ENCODE measurements around the gene NGB. TPM values are rescaled to one million over a fixed set of nuclear protein-coding genes. Genes with fewer than 3 reads are reported as not detected.

Gene NGB
- total RNA-seq, 1 donor from 2014 or later = not detected

DNA sequence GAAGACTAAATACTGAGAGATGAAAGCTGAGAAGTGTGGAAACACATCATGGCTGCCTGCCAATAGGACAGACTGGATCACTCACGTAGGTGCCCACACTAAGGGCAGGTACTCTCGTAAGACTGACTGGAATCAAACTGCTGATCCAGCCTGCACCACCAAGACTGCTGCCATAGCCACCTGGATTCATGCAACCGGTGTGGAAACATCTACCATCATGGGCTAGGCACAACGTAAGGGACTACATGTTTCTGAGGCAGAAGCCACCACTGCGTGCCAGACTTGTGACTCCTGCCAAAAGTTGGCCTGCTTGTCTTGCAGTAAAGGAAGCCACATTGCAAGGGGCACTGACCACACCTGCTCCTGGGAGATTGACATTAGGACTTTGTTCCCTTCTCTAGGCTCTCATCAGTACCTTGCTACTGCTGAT is 45.9 kb upstream of the NGB start:
- Mint-ChIP-seq H3K9me3 (ENCODE audit: low read depth) (no peaks in the 10 kb centered on the region), H3K36me3 (ENCODE audit: low read depth) (no peaks in the 10 kb centered on the region), H3K27me3 (ENCODE audit: low read depth) (no peaks in the 10 kb centered on the region), H3K4me1 (ENCODE audit: low read depth) (peaks cover 61% of the 10 kb centered on the region), H3K4me3 (ENCODE audit: unreplicated experiment) (no peak overlapping the region), H3K27ac (ENCODE audit: unreplicated experiment) (peak overlapping the region; percentile 41)
- no peak for DNase-seq (ENCODE audit: low spot score)
- TF ChIP-seq, protein P1, sequence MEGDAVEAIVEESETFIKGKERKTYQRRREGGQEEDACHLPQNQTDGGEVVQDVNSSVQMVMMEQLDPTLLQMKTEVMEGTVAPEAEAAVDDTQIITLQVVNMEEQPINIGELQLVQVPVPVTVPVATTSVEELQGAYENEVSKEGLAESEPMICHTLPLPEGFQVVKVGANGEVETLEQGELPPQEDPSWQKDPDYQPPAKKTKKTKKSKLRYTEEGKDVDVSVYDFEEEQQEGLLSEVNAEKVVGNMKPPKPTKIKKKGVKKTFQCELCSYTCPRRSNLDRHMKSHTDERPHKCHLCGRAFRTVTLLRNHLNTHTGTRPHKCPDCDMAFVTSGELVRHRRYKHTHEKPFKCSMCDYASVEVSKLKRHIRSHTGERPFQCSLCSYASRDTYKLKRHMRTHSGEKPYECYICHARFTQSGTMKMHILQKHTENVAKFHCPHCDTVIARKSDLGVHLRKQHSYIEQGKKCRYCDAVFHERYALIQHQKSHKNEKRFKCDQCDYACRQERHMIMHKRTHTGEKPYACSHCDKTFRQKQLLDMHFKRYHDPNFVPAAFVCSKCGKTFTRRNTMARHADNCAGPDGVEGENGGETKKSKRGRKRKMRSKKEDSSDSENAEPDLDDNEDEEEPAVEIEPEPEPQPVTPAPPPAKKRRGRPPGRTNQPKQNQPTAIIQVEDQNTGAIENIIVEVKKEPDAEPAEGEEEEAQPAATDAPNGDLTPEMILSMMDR (IDR thresholded peaks at IDR 0.05) = no peak

- H3K36me3 Mint-ChIP-seq (ENCODE audit: low read depth) = no peaks in the 10 kb centered on the region
- no peaks in the 10 kb centered on the region for H3K27me3 Mint-ChIP-seq (ENCODE audit: low read depth)
- TF ChIP-seq, protein P1 (IDR thresholded peaks at IDR 0.05) = peak; percentile 34
- peaks cover 59% of the 10 kb centered on the region for H3K4me1 Mint-ChIP-seq (ENCODE audit: low read depth)
- no peaks in the 10 kb centered on the region for H3K9me3 Mint-ChIP-seq (ENCODE audit: low read depth)
- DNase-seq (ENCODE audit: low spot score) = no peak
- H3K4me3 Mint-ChIP-seq (ENCODE audit: unreplicated experiment) = no peak overlapping the region
- H3K27ac Mint-ChIP-seq (ENCODE audit: unreplicated experiment) = peak overlapping the region; percentile 49
Observed at GRCh38 chr14:77316195-77316505, 45.1 kb upstream of the NGB start.

GRCh38 chr14:77314539-77315457 is 43.8 kb upstream of the NGB start:
- H3K9me3 Mint-ChIP-seq (ENCODE audit: low read depth) = no peaks in the 10 kb centered on the region
- H3K4me3 Mint-ChIP-seq (ENCODE audit: unreplicated experiment) = no peak overlapping the region
- no peaks in the 10 kb centered on the region for H3K27me3 Mint-ChIP-seq (ENCODE audit: low read depth)
- TF ChIP-seq, protein P1 (IDR thresholded peaks at IDR 0.05) = no peak
- peak overlapping the region; percentile 66 for H3K27ac Mint-ChIP-seq (ENCODE audit: unreplicated experiment)
- no peak for DNase-seq (ENCODE audit: low spot score)
- no peaks in the 10 kb centered on the region for H3K36me3 Mint-ChIP-seq (ENCODE audit: low read depth)
- peaks cover 54% of the 10 kb centered on the region for H3K4me1 Mint-ChIP-seq (ENCODE audit: low read depth)

GRCh38 chr14:77314043-77314442 is 43.0 kb upstream of the NGB start:
- DNase-seq (ENCODE audit: low spot score) = no peak
- Mint-ChIP-seq H3K4me3 (ENCODE audit: unreplicated experiment) (no peak overlapping the region), H3K9me3 (ENCODE audit: low read depth) (no peaks in the 10 kb centered on the region), H3K27ac (ENCODE audit: unreplicated experiment) (peak overlapping the region; percentile 79), H3K27me3 (ENCODE audit: low read depth) (no peaks in the 10 kb centered on the region), H3K4me1 (ENCODE audit: low read depth) (peaks cover 49% of the 10 kb centered on the region), H3K36me3 (ENCODE audit: low read depth) (no peaks in the 10 kb centered on the region)
- TF ChIP-seq, protein P1 (IDR thresholded peaks at IDR 0.05) = no peak

DNA sequence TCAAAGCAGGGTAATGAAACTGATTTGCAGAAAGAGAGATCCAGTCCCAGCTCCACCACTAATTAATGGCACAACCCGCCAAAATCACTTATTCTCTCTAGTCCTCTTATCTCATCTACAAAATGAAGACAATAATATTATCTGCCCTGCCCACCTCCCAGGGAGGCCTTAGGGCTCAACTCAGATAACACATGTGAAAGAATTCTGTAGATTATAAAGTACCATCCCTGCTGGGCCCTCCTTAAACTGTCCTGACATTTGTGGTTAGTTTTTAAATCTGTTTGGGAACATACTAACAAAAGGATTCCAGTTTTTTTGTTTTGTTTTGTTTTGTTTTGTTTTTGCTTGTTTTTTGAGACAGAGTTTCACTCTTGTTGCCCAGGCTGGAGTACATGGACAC is 42.4 kb upstream of the NGB start:
- DNase-seq (ENCODE audit: low spot score) = no peak
- Mint-ChIP-seq H3K36me3 (ENCODE audit: low read depth) (no peaks in the 10 kb centered on the region), H3K27ac (ENCODE audit: unreplicated experiment) (peak overlapping the region; percentile 79), H3K27me3 (ENCODE audit: low read depth) (no peaks in the 10 kb centered on the region), H3K4me3 (ENCODE audit: unreplicated experiment) (no peak overlapping the region), H3K9me3 (ENCODE audit: low read depth) (no peaks in the 10 kb centered on the region), H3K4me1 (ENCODE audit: low read depth) (peaks cover 54% of the 10 kb centered on the region)
- TF ChIP-seq, protein P1 (IDR thresholded peaks at IDR 0.05) = no peak
